Natural killer cell (primary cell): ENCODE data around the gene LCN12. TPM values are rescaled to one million over a fixed set of nuclear protein-coding genes. Genes with fewer than 3 reads are reported as not detected.

ENCODE experiments used
- ATAC-seq, 3 donors: fragments of 150-1000 bp in 2 of 3; fragments of 200-7000 bp in 1 of 3; cut with Tn5 transposase; 1 replicate in 1 of 3; 2 replicates in 2 of 3; pipeline ENCODE4 v1.10.0; 2021; ENCODE audit warnings: mild to moderate bottlenecking in 2 of 3, moderate library complexity in 2 of 3
- DNase-seq, 2 donors: peaks; one replicate each; pipeline versions ENCODE4 v3.0.0 to v3.0.0-alpha.2; 2013 to 2021; ENCODE audit warnings: mixed read lengths in 1 of 2
- H3K27ac ChIP-seq: one replicate; pipeline ENCODE4 v1.5.1; 2013; ENCODE audit warnings: mild to moderate bottlenecking, low read length
- H3K27me3 ChIP-seq: one replicate; pipeline ENCODE4 v1.6.1; 2013; ENCODE audit warnings: low read length; ENCODE audit not compliant: control insufficient read depth, insufficient read depth
- H3K36me3 ChIP-seq: one replicate; pipeline ENCODE4 v1.6.1; 2013; ENCODE audit warnings: low read length; ENCODE audit not compliant: control insufficient read depth, insufficient read depth
- H3K4me1 ChIP-seq: one replicate; pipeline ENCODE4 v1.6.1; 2013; ENCODE audit warnings: low read length; ENCODE audit not compliant: control insufficient read depth, insufficient read depth
- H3K4me3 ChIP-seq: one replicate; pipeline ENCODE4 v1.5.1; 2013; ENCODE audit warnings: low read length
- H3K9me3 ChIP-seq: one replicate; pipeline ENCODE4 v1.6.1; 2013; ENCODE audit warnings: low read length; ENCODE audit not compliant: control insufficient read depth, insufficient read depth
- H3K27ac Mint-ChIP-seq, 2 donors: one replicate each; pipeline ENCODE4 v1.8.0; 2022; ENCODE audit warnings: mild to moderate bottlenecking in 2 of 2, mixed read lengths in 2 of 2, moderate library complexity in 1 of 2
- H3K27me3 Mint-ChIP-seq, 2 donors: one replicate each; pipeline ENCODE4 v1.8.0; 2022; ENCODE audit warnings: low read depth in 2 of 2, mixed read lengths in 2 of 2
- H3K36me3 Mint-ChIP-seq: one replicate; pipeline ENCODE4 v1.8.0; 2022; ENCODE audit warnings: mixed read lengths
- H3K4me1 Mint-ChIP-seq, 2 donors: one replicate each; pipeline ENCODE4 v1.8.0; 2022; ENCODE audit warnings: mixed read lengths in 2 of 2
- H3K4me3 Mint-ChIP-seq: one replicate; pipeline ENCODE4 v1.8.0; 2022; ENCODE audit warnings: mild to moderate bottlenecking, moderate library complexity, mixed read lengths
- H3K9me3 Mint-ChIP-seq, 2 donors: one replicate each; pipeline ENCODE4 v1.8.0; 2022; ENCODE audit warnings: mixed read lengths in 2 of 2
- WGBS: methylation state at CpG from one replicate; pipeline ENCODE4 v1.1.7; 2013; ENCODE audit warnings: missing lambda C conversion rate; ENCODE audit not compliant: insufficient coverage; 5-methylcytosine and 5-hydroxymethylcytosine counted together
- intact Hi-C: fragments of 100-400 bp; cut with micrococcal nuclease; formaldehyde crosslinking; loops from one replicate; pipeline ENCODE4 v1.14.2; 2022
- total RNA-seq, 4 donors: library from RNA; stranded (reverse); fragments of 120-200 nt in 1 of 4; gene quantifications; one replicate each; pipeline versions ENCODE4 v1.2.3 to v1.2.4, GENCODE V29; 2013 to 2022
- TF ChIP-seq, protein P1 (sequence below): fragments of 200-600 bp; IDR thresholded peaks from one replicate; pipeline ENCODE4 v1.8.0; 2022; ENCODE audit warnings: antibody characterized with exemption

Gene LCN12, protein sequence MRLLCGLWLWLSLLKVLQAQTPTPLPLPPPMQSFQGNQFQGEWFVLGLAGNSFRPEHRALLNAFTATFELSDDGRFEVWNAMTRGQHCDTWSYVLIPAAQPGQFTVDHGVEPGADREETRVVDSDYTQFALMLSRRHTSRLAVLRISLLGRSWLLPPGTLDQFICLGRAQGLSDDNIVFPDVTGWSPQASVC
- 10 to 100 TPM in 1 of 3 donors, 1 to 10 TPM in 2; 9.2 to 11.3 (median 9.8) TPM for total RNA-seq
- 1.2 TPM for total RNA-seq (2013)

DNA sequence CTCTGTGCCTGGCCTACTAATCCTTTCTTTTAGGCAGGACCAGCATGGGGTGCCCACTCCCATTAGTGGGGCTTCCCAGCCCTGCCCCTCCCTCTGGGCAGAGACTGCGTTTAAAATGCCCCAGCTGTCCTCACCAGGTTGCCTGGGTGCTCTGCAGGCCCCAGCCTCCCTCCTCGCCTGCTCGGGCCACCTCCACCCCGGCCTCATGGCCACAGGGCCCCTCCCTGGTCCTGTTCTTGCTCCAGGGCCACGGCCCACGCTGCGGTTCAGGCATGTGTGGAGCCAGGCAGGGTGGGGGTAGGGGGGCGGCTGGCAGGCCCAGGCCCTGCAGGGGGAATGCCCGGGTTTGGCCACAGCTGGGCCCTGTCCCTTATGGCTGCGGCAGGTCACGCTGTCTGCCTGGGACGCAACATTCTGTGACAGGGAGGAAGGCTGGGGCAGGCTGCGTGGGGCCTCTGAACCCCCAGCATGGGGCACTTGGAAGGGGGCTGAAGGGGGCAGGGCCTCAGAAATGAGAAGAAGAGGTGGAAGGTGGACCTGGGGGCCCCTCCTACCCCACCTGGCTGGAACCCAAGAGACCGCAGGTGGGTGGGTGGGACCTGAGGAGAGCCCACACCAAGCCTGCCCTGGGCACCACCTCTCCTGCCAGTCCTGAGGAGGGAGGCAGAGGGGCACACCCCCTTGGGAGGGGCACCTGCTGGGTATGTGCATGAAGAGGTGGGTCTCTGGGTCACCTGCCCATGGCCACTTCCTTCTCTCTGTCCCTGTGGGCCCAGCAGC lies at the start of gene LCN12:
LCN12 (plus strand) TSS at position 733 of the 780 bp plus-strand sequence. CDS start 55 bp downstream, outside the sequence.
- no peak within 1 kb of the TSS for H3K27ac Mint-ChIP-seq
- TF ChIP-seq, protein P1, sequence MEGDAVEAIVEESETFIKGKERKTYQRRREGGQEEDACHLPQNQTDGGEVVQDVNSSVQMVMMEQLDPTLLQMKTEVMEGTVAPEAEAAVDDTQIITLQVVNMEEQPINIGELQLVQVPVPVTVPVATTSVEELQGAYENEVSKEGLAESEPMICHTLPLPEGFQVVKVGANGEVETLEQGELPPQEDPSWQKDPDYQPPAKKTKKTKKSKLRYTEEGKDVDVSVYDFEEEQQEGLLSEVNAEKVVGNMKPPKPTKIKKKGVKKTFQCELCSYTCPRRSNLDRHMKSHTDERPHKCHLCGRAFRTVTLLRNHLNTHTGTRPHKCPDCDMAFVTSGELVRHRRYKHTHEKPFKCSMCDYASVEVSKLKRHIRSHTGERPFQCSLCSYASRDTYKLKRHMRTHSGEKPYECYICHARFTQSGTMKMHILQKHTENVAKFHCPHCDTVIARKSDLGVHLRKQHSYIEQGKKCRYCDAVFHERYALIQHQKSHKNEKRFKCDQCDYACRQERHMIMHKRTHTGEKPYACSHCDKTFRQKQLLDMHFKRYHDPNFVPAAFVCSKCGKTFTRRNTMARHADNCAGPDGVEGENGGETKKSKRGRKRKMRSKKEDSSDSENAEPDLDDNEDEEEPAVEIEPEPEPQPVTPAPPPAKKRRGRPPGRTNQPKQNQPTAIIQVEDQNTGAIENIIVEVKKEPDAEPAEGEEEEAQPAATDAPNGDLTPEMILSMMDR: no peak
- Histone ChIP-seq H3K27me3 (no peaks in the 10 kb centered on the region), H3K4me1 (peaks cover 44% of the 10 kb centered on the region), H3K27ac (peak within 1 kb of the TSS; percentile 83), H3K4me3 (no peak within 1 kb of the TSS), H3K36me3 (no peaks in the 10 kb centered on the region), H3K9me3 (no peaks in the 10 kb centered on the region)
- H3K4me3 Mint-ChIP-seq: no peak within 1 kb of the TSS
- H3K9me3 Mint-ChIP-seq: peaks cover 3 to 4% of the 10 kb centered on the region in 2 donors
- no peaks in the 10 kb centered on the region for H3K36me3 Mint-ChIP-seq
- DNase-seq (no peak), ATAC-seq (no peak)
- 90% methylated on average over 13 of the region's 14 CpGs for WGBS
- peaks cover 4 to 43% of the 10 kb centered on the region in 2 donors for H3K4me1 Mint-ChIP-seq
- intact Hi-C loops: no loop called here
- H3K27me3 Mint-ChIP-seq: no peaks in the 10 kb centered on the region

DNA sequence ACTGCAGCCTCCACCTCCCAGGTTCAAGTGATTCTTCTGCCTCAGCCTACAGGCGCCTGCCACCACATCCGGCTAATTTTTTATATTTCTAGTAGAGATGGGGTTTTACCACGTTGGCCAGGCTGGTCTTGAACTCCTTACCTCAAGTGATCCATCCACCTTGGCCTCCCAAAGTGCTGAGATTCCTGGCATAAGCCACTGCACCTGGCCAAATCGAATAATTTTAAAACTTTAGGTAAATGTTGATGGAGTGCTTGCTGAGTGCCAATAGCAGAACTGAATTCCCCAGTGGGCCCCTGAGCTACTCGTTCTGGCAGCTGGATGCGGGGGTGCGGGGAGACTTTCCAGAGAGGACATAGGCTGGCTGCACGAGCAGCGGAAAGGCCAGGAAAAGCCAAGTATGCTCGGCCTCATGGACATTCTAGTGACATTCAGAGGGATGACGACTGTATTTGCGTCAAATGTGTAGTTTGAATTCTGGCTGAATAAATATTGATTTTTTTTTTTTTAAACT lies 49.0 kb upstream of the LCN12 start:
- H3K27me3 Mint-ChIP-seq: no peaks in the 10 kb centered on the region
- peaks cover 33% of the 10 kb centered on the region for H3K4me1 ChIP-seq
- H3K4me1 Mint-ChIP-seq: peaks cover 0 to 19% of the 10 kb centered on the region in 2 donors
- no peaks in the 10 kb centered on the region for H3K9me3 ChIP-seq
- peak in 1 of 3 donors; percentile 21 for ATAC-seq
- TF ChIP-seq, protein P1: no peak
- H3K4me3 Mint-ChIP-seq: peak overlapping the region; percentile 21
- H3K27ac Mint-ChIP-seq: peak overlapping the region; percentile 79 to 87
- peaks cover 7% of the 10 kb centered on the region for H3K36me3 Mint-ChIP-seq
- intact Hi-C loops: no loop called here
- H3K36me3 ChIP-seq: peaks cover 42% of the 10 kb centered on the region
- no peak overlapping the region for H3K4me3 ChIP-seq
- WGBS: 95% methylated on average over 9 of the region's 12 CpGs
- no peaks in the 10 kb centered on the region for H3K9me3 Mint-ChIP-seq
- DNase-seq: peak in 1 of 2 donors; percentile 51
- peak overlapping the region; percentile 90 for H3K27ac ChIP-seq
- H3K27me3 ChIP-seq: no peaks in the 10 kb centered on the region

DNA sequence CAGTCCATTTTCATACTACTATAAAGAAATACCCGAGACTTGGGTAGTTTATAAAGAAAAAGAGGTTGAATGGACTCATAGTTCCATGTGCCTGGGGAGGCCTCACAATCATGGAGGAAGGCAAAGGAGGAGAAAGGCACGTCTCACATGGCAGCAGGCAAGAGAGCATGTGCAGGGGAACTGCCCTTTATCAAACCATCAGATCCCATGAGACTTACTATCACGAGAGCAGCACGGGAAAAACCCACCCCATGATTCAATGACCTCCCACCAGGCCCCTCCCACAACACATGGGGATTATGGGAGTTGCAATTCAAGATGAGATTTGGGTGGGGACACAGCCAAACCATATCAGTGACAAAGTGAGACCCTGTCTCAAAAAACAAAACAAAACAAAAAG lies 45.8 kb upstream of the LCN12 start:
- ATAC-seq: no peak
- TF ChIP-seq, protein P1: no peak

More for the DNA sequence above, 45.8 kb upstream of the LCN12 start:
- H3K4me3 Mint-ChIP-seq: no peak overlapping the region
- no peaks in the 10 kb centered on the region for H3K9me3 ChIP-seq
- no peaks in the 10 kb centered on the region for H3K27me3 Mint-ChIP-seq
- H3K9me3 Mint-ChIP-seq: no peaks in the 10 kb centered on the region
- peaks cover 40% of the 10 kb centered on the region for H3K36me3 ChIP-seq
- peak overlapping the region in 1 of 2 donors; percentile 56 for H3K27ac Mint-ChIP-seq
- no peak overlapping the region for H3K27ac ChIP-seq
- WGBS: 82% methylated on average over 3 of the region's 4 CpGs
- no peak for DNase-seq
- intact Hi-C loops: no loop called here
- H3K4me1 ChIP-seq: peaks cover 32% of the 10 kb centered on the region
- H3K4me3 ChIP-seq: no peak overlapping the region
- H3K4me1 Mint-ChIP-seq: peaks cover 0 to 11% of the 10 kb centered on the region in 2 donors
- no peaks in the 10 kb centered on the region for H3K36me3 Mint-ChIP-seq
- no peaks in the 10 kb centered on the region for H3K27me3 ChIP-seq
